CD4-positive, alpha-beta T cell treated with Interleukin-12 subunit alpha and Interleukin-12 subunit beta, for 1 hour (primary cell): ENCODE data around the gene ANAPC7.
"Not testable (repeated sequence)": the region's sequence is repeated elsewhere in the genome, so short reads cannot be mapped to it uniquely, and the experiment has no call there.

Source experiments
- DNase-seq: peaks from one replicate; pipeline ENCODE4 v3.0.0-alpha.2; 2020

ANAPC7 gene

GRCh38 chr12:110345963-110346362 is 57.5 kb downstream of the ANAPC7 start:
- DNase-seq = no peak

GRCh38 chr12:110345176-110345661 is 58.3 kb downstream of the ANAPC7 start:
- no peak for DNase-seq

- no peak for DNase-seq
These were observed 58.9 kb downstream of the ANAPC7 start for GRCh38 chr12:110344657-110345056.

GRCh38 chr12:110343736-110344555 is 59.6 kb downstream of the ANAPC7 start:
- no peak for DNase-seq

- no peak for DNase-seq
These were observed 60.4 kb downstream of the ANAPC7 start for GRCh38 chr12:110343114-110343513.

GRCh38 chr12:110342157-110342556 is 61.4 kb downstream of the ANAPC7 start:
- DNase-seq = no peak

GRCh38 chr12:110340706-110341105 is 62.8 kb downstream of the ANAPC7 start:
- DNase-seq = no peak

GRCh38 chr12:110340261-110340660 is 63.2 kb downstream of the ANAPC7 start:
- not testable (repeated sequence) for DNase-seq

- no peak for DNase-seq
These were observed 64.1 kb downstream of the ANAPC7 start for GRCh38 chr12:110339184-110339952.

- no peak for DNase-seq
These were observed 64.8 kb downstream of the ANAPC7 start for GRCh38 chr12:110338754-110339153.

- no peak for DNase-seq
These were observed 65.4 kb downstream of the ANAPC7 start for GRCh38 chr12:110337912-110338710.

- no peak for DNase-seq
These were observed 67.9 kb downstream of the ANAPC7 start for GRCh38 chr12:110335481-110336045.

- no peak for DNase-seq
These were observed 70.3 kb downstream of the ANAPC7 start for GRCh38 chr12:110333201-110333600.

- DNase-seq = no peak
These were observed 73.0 kb downstream of the ANAPC7 start for GRCh38 chr12:110330544-110330943.

- no peak for DNase-seq
These were observed 73.4 kb downstream of the ANAPC7 start for GRCh38 chr12:110330124-110330523.

- no peak for DNase-seq
These were observed 73.8 kb downstream of the ANAPC7 start for GRCh38 chr12:110329710-110330109.
